Osteocyte (in vitro differentiated cells): Measurements from ENCODE around the gene PRKN. TPM values are rescaled to one million over a fixed set of nuclear protein-coding genes. Genes with fewer than 3 reads are reported as not detected.

Experiments
- DNase-seq: peaks from one replicate; pipeline ENCODE4 v3.0.0; 2021; ENCODE audit warnings: mixed read lengths; ENCODE audit not compliant: unreplicated experiment; ENCODE audit errors: extremely low spot score
- H3K27ac Mint-ChIP-seq: one replicate; pipeline ENCODE4 v1.8.0; 2021; ENCODE audit warnings: mild to moderate bottlenecking, mixed read lengths; ENCODE audit not compliant: unreplicated experiment
- H3K27me3 Mint-ChIP-seq: one replicate; pipeline ENCODE4 v1.8.0; 2021; ENCODE audit warnings: mixed read lengths; ENCODE audit not compliant: unreplicated experiment
- H3K36me3 Mint-ChIP-seq: one replicate; pipeline ENCODE4 v1.8.0; 2021; ENCODE audit warnings: mixed read lengths; ENCODE audit not compliant: unreplicated experiment
- H3K4me1 Mint-ChIP-seq: one replicate; pipeline ENCODE4 v1.8.0; 2021; ENCODE audit warnings: mixed read lengths; ENCODE audit not compliant: unreplicated experiment
- H3K4me3 Mint-ChIP-seq: one replicate; pipeline ENCODE4 v1.8.0; 2021; ENCODE audit warnings: mild to moderate bottlenecking, moderate library complexity, mixed read lengths; ENCODE audit not compliant: unreplicated experiment
- H3K9me3 Mint-ChIP-seq: one replicate; pipeline ENCODE4 v1.8.0; 2021; ENCODE audit warnings: mixed read lengths; ENCODE audit not compliant: unreplicated experiment
- CTCF ChIP-seq: fragments of 200-600 bp; sonication (generic); IDR thresholded peaks from 2 replicates; pipeline ENCODE4 v1.5.0; 2021; ENCODE audit warnings: antibody characterized with exemption, mild to moderate bottlenecking, moderate library complexity
- total RNA-seq: library from RNA; stranded (reverse); gene quantifications from 2 replicates; pipeline ENCODE4 v1.2.1, GENCODE V29; 2021

Gene PRKN
- total RNA-seq, 1 donor from 2014 or later = 13.4 TPM

GRCh38 chr6:162056061-162056460 lies 671.5 kb downstream of the PRKN start:
- DNase-seq = no peak
- Mint-ChIP-seq H3K4me1 (peaks cover 23% of the 10 kb centered on the region), H3K27me3 (no peaks in the 10 kb centered on the region), H3K27ac (no peak overlapping the region), H3K36me3 (no peaks in the 10 kb centered on the region), H3K4me3 (no peak overlapping the region), H3K9me3 (no peaks in the 10 kb centered on the region)
- no peak for TF ChIP-seq CTCF

GRCh38 chr6:162055365-162055764 lies 672.2 kb downstream of the PRKN start:
- Mint-ChIP-seq H3K4me3 (no peak overlapping the region), H3K27ac (no peak overlapping the region)
- no peak for TF ChIP-seq CTCF

GRCh38 chr6:162053084-162053483 lies 674.5 kb downstream of the PRKN start:
- Mint-ChIP-seq H3K27ac (no peak overlapping the region), H3K9me3 (no peaks in the 10 kb centered on the region), H3K36me3 (no peaks in the 10 kb centered on the region), H3K27me3 (no peaks in the 10 kb centered on the region), H3K4me1 (peaks cover 20% of the 10 kb centered on the region), H3K4me3 (no peak overlapping the region)
- TF ChIP-seq CTCF = no peak
- DNase-seq = no peak

More at GRCh38 chr6:162055365-162055764, 672.2 kb downstream of the PRKN start:
- no peak for DNase-seq
- no peaks in the 10 kb centered on the region for H3K36me3 Mint-ChIP-seq
- H3K27me3 Mint-ChIP-seq = no peaks in the 10 kb centered on the region
- H3K4me1 Mint-ChIP-seq = peaks cover 23% of the 10 kb centered on the region
- H3K9me3 Mint-ChIP-seq = no peaks in the 10 kb centered on the region

GRCh38 chr6:162050579-162050978 lies 677.0 kb downstream of the PRKN start:
- H3K9me3 Mint-ChIP-seq = no peaks in the 10 kb centered on the region
- H3K27me3 Mint-ChIP-seq = no peaks in the 10 kb centered on the region
- no peak overlapping the region for H3K4me3 Mint-ChIP-seq
- no peak overlapping the region for H3K27ac Mint-ChIP-seq
- peaks cover 4% of the 10 kb centered on the region for H3K4me1 Mint-ChIP-seq
- H3K36me3 Mint-ChIP-seq = no peaks in the 10 kb centered on the region
- no peak for TF ChIP-seq CTCF
- no peak for DNase-seq

- Mint-ChIP-seq H3K27me3 (no peaks in the 10 kb centered on the region), H3K9me3 (peaks cover 4% of the 10 kb centered on the region), H3K4me1 (no peaks in the 10 kb centered on the region), H3K4me3 (no peak overlapping the region), H3K36me3 (peaks cover 2% of the 10 kb centered on the region), H3K27ac (no peak overlapping the region)
- TF ChIP-seq CTCF = no peak
- DNase-seq = no peak
Measured at GRCh38 chr6:162046324-162046723, 681.2 kb downstream of the PRKN start.
